ENCODE results near the gene TLCD3B. TPM values are rescaled to one million over a fixed set of nuclear protein-coding genes. Genes with fewer than 3 reads are reported as not detected.

TLCD3B gene
- total RNA-seq, 1 donor from 2014 or later, result not detected

DNA sequence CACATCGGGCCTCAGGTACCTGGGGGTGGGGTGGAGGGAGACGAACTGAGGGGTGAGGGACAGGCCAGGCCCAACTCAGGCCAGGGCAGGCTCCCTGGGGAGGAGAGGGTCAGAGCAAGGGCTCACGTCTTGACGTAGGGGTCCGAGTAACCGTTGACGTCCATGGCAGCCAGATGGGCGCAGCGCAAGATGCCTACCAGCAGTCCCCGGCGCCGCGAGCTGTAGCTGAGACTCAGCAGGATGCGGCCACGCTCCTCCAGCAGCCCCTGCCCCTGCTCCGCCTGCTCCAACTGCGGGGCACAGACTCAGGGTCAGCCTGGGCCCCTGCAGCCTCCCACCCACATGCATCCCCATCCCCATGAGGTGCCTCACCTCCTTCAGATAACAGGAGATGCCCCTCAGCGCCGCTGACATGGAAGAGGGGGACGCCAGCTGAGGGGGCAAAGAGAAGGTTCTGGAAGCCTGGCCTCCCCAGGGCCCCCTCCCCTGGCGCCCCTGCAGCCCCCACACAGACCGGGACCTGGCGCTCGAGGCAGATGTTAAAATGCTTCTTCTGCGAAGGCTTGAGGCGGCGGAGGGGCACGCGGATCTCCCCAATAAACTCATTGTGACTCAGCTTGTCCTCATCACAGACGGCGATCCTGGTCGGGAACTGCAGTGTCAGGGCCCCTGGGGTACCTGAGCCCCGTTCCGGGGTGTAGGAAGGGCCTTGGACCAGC is 24.3 kb downstream of the TLCD3B start:
- no peak for DNase-seq (ENCODE audit: low spot score)

DNA sequence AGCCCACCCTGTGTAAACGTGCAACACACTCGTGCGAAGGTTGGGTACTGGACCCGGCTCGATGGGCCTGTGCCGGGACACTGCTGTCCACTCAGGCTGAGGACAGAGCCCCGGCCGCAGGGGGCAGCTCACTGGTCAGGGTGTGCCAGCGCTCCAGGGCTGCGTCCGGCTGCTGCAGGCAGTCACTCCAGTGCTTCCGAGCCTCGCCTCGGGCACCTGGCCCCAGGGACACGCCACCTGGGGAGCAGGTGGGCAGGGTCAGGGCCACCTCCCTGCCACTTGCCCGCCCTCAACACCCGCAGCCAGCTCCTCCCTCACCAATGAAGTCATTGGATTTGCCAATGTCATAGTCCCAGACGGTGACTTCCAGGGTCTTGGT is 25.0 kb downstream of the TLCD3B start:
- DNase-seq (ENCODE audit: low spot score), result no peak

DNA sequence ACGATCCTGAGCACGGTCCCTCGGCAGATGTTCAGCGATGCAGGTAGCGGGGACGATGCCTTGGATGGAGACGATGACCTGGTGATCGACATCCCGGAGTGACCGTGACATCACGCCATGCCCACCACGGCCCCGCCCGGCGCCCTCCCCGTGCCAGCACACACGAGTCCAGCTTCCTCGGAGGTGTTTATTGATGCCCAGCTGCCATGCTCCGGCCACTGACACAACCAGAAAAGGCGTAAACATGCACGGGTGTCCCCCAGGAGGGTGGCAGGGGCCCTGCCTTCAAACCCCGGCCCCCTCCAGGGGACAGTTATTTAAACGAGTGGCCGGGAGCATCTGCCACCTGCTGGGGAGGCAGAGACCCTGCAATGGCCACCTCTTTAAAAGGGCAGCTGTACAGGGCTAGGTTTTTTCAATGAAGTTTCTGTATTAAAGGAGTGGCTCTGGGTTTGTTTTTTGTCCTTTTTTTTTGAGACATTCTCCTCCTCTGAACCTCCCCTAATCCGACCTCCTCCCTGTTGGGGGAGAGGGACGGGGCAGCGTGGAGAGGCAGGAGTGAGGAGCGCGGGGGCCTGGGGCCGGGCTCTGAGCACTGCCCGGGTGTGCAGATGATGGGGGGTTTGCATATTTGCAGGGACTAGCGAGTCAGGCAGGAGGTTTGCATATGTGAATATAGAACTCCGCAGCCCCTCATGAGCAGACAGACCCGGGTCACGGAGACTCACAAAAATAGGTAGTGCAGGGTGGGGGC is 25.6 kb downstream of the TLCD3B start:
- DNase-seq (ENCODE audit: low spot score), result no peak

DNA sequence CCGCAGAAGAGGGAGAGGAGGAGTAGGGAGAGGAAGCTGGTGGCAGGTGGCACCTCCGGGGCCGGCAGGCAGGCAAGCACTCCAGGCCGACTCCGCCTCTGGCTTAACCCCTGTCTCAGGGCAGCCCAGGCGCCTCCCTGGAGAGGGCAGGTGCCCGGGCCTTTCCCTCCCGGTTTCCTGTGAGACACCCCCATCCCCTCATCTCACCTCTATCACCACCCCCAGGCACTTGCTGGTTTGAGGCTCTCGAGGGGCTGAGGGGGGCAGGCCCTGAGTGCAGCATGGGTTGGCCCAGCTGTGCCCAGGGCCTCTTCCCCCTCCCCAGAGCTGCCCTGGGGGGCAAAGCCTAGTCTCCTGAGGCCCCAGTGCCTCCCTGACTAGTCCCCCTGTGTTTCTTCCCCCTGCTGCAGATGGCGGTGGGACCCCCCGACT is 26.2 kb downstream of the TLCD3B start:
- no peak for DNase-seq (ENCODE audit: low spot score)

DNA sequence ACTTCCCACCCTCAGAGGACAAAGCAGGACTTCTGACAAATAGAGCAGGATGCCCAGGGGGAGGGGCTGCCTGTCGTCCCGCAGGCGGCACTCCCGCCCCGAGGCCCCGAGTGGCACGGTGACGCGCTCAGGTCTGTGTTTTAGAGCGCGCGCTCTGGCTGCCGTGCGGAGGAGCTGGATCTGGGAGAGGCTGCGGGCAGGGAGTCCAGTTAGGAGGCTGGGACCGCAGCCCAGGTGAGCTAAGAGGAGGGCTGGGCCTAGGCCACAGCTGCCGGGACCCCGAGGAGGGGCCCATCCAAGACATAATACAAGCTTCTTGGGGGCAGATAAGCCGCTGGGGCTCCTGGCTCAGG is 26.7 kb downstream of the TLCD3B start:
- DNase-seq (ENCODE audit: low spot score), result no peak

DNA sequence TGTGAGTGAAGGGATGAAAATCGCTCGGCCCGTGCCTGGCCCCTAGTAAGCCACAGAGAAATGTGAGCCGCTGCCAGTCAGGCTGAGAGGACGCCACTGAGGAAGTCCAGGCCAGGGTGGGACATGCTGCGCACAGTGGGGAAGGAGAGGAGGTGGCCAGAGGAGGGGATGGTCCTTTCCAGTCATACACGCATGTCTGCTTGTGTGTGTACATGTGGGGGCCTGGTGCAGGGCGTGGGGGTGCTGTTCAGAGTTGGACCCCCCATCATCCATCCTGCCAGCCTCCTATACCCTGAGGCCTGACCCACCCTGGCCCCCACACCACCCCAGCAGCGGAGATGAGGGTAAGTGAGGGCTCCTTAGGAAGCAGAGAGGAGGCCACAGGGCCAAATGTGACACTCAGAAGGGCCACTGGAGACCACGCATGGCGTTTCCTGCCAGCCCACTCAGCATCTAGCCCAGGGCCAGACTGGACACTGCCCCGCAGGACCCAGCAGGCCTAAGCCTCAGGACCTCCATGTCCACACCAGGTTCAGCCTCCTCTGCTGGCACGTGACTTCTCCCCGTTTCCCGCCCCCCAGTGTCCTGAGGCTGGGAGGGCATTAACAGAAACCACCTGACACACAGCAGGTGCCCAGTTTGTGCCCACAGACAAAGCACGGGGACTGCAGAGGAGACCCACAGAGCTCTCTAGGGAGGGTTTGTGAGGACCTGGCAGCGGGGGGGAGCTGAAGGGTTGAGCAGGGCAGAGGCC is 27.2 kb downstream of the TLCD3B start:
- DNase-seq (ENCODE audit: low spot score), result no peak

DNA sequence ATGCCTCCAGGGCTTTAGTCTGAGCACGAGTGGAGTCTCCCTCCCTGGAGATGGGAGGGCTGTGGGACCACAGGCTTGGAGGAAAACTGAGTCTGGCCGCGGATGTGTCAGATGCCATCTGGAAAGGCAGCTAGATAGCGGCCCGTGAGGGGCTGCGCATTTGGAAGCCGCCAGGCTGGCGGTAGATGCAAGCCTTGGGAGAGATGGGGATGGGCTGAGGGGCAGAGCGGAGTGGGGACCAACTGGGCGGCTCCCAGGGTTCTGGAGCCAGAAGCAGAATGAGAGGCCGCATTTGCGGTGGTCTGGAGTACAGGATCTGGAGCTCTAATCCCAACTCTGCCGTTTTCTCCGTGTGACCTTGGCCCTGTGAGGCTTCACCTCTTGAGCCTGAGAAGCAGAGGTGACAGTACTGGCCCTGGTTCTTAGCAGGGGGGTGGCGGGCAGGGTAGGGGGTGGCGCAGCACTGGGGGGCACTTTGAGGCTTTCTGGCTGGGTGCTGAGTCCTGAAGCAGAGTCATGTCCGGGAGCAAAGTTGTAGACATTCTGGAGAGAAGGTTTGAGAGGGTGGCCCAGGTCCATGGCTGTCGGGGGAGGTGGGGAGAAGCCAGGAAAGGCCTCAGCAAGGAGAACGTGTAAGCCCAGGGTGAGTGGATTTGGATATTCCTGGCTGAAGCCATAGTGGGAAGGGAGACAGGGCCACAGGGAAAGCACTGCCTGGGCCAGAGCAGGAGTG is 28.3 kb downstream of the TLCD3B start:
- DNase-seq (ENCODE audit: low spot score), result no peak

DNA sequence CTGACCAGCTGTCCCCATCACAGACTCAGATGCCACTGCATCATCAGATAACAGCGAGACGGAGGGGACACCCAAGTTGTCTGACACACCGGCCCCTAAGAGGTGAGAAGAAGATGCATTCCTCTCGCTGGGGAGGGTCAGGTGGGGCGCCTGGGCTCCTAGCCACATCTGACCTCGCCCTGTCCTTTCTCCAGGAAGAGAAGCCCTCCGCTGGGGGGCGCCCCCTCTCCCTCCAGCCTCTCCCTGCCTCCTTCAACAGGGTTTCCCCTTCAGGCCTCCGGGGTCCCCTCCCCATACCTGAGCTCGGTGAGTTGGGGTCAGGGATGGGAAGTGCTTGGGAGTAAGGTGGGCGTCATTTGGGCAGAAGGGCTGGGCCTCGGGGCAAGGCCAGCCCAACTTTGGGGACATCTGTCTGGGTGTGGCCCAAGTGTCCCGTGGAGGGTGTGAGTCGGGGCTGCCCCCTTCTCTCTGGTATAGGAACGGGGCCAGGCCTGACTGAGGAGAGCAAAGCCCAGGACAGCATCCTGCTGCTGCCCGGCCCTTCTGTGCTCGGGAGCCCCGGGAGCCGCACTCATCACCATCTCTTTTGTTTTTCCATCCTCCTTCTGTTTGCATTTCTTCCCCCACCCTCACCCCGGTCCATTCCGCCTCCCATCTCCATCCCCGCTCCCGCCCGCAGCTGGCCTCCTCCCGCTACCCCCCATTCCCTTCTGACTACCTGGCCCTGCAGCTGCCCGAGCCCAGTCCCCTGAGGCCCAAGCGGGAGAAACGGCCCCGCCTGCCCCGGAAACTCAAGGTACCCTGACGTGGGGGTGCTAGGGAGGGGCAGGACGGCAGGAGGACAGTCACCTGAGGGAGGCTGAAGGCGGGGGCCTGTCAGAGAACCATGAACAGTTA is 30.1 kb downstream of the TLCD3B start:
- DNase-seq (ENCODE audit: low spot score), result no peak

DNA sequence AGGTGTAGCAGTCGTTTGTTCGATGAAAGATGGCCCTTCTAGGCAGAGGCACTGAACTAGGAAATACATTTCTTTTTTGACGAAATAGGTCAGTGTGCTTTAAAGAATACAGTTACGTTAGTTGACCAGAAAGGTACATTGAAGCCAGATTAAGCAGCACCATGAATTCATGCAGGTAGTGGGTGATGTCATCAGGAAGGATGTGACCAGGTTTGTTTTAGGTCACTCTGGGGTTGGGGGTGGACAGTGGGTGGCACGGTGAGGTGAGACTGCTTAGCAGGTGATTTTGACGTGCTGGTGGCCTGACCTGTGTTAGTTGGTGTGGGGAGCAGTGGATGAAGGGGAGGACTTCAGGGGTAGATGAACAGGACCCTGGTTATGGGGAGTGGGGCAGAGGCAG is 31.5 kb downstream of the TLCD3B start:
- no peak for DNase-seq (ENCODE audit: low spot score)

DNA sequence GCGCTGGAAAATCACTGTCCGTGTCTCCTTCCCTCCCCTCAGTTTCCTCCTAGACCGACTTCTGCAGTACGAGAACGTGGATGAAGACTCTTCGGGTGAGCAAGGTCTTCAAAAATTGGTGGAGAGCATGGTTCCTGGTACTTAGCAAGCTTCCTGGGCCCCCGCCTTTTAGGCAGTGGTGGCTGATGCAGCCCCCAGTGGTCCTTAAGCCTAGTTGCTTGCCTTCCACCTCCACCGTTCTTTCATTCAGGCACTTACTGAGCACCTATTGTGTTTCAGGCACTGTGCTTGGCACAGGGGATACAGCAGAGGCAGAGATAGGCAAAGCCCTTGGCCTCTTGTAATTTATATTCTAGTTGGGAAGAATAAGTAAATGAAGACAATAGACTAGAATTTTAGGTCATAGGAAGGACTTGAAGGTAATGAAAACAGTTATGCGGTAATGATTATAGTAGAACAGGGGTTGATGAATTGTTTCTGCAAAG is 34.3 kb downstream of the TLCD3B start:
- no peak for DNase-seq (ENCODE audit: low spot score)

DNA sequence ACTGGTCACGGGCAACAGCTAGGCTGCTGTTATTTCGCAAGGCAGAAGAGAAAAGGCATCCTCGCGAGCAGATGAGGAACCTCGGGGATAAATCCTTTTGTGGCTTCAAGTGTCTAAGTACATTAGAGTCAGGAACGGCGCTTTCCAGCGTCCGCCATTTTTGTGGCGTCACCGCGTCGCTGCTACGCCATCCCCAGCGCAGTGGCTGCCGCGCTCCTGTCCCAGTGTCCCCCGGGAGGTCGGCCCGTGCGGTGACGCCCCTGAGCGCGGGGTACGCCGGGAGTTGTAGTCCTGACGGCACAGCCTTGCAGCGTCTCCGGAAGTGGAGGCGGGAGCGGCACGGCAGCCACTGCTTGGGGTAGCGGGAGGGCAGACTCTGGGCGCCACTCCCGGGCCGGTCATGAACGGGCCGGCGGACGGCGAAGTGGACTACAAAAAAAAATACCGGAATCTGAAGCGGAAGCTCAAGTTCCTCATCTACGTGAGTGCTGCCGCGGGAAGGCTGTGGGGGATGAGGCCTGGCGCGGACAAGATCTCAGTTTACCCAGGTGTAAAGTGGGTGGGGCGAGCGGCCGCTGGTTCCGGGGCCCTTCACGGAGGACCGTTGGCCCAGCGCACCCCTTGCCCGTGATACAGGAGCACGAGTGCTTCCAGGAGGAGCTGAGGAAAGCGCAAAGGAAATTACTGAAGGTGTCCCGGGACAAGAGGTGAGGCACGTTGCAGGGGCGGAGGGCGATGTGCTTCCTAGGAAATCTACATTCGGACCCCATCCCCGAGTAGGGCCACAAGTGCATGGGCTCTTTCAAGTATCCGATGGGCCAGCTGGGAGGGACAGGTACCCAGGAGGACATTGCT is 34.9 kb downstream of the TLCD3B start, which contains the start of gene INO80E:
INO80E (plus strand) TSS at position 331 of the 855 bp plus-strand sequence; CDS start at position 401, 70 bp downstream.
- peak; percentile 100 for DNase-seq (ENCODE audit: low spot score)

DNA sequence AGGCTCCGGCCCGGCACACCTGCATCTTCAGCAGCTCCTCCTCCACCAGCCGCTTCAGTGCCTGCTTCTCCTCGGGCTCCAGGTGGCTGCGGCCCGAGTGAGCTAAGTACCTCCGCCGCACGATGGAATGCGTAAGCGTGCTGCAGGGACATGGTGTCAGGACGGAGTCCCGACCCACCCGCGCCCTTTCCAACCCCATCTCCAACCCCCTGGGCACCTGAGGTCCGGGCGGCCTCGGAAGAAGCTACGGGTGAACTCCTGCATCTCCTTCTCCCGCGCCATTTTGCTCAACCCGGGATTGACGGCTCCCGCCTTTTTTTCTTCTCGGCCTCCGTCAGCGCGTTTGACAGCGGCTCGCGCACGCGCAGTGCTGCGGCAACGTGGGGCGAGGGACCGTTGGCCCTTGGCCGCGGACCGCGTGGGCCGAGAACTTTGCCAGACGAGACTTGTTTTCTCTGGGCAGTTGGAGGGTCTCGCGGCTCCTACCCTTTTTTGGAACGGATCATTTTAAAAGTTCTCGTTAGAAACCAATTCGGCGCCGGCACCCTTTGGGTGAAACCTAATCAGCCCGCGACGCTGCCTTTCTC is 35.7 kb downstream of the TLCD3B start, which contains the start of gene HIRIP3:
HIRIP3 (minus strand) TSS at position 294 of the 587 bp plus-strand sequence; CDS start at position 282, 12 bp downstream.
- peak; percentile 96 for DNase-seq (ENCODE audit: low spot score)

DNA sequence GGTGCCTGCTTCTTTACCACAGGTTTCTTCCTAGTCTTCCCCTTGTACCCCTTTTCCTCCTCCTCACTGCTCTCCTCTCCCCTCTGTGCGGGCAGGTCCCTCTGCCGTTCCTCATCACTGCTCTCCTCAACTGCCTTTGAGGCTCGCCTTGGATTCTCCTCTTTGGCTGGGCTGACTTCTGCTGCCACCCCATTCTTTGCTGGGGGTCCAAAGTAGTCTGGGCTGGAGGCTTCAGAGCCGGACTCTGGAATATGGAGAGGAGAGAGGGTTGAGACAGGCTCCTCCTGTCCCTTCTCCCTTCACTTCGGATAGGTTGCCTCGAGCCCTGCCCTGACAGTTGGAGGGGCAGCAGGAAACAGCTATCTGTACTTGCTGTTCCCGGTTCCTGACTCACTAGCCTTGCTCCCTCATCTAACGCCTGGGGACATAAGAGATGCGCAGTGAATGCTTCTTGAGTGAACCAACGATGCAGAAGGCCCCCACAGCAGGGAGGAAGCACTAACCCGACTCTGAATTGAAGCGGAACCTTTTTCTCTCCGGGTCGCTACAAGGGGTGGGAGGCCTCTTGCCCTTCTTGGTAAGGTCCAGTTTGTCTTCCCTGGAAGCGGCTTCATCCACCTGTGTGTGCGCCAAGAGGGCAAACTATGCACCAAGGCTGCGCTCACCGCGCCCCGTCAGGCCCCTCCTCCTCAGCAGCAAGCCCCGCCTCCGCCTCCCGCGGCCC is 36.3 kb downstream of the TLCD3B start:
- no peak for DNase-seq (ENCODE audit: low spot score)

DNA sequence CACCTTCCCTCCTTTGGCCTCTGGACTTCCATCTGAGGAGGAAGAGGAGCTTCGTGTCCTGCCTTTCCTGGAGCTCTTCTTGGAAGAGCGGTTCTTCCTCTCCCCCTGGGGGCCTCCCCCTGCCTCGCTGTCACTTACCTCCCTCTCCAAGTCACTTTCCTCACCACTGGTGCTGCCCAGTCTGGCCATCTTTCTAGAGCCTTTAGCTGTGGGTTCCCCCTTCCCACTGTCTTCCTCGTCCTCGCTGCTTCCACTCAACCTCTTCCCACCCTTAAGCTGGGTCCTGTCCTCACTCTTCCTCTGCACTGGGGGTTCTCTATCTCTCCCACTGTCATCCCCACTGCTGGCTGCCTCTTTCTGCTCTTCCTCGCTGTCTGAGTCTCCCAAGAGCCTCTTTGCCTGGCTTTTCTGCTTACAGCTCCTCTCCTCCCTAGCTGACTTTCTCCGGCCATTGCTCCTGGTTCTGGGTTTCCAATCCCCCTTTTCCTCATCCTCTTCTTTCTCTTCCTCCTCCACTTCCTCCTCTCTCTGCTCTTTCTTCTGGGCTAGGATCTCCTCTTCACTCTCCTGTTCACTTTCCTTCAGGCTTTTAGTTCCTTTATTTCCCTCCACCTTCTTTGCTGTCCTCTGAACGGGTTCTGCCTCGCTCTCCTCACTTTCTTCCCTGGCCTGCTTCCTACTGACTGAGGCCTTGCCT is 37.0 kb downstream of the TLCD3B start:
- DNase-seq (ENCODE audit: low spot score), result no peak

DNA sequence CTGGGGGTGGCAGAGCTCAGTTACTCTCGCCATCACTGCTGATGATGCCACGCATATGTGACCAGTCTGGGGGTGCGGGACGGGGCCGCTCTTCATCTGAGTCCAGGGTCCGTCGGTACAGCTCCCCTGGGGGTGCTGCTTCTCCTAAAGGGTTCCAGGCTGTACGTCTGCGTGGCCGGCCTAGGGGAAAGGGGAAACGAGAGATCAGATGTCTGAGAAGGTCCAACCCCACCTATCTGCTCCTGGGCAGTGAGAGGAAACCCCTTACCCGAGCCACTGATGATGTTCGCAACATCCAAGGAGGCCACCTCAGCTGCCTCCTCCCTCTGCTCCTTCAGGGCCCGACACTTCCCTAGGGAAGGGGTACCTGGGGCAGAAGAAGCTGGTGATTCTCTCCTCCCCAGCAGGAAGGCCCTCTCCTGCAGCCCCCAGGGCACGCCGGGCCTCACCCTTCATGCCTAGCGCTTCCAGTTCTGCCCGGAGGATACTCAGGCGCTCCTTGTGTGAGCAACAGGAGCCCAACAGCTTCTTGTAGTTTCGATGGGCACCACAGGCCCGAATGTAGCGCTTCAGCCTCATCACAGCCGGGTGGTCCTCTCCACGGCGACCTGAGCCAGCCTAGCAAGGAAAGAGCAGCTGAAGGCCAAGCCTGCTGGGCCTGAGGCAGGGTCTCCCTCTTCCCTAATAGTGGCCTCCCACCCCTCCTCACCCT is 37.7 kb downstream of the TLCD3B start:
- no peak for DNase-seq (ENCODE audit: low spot score)

DNA sequence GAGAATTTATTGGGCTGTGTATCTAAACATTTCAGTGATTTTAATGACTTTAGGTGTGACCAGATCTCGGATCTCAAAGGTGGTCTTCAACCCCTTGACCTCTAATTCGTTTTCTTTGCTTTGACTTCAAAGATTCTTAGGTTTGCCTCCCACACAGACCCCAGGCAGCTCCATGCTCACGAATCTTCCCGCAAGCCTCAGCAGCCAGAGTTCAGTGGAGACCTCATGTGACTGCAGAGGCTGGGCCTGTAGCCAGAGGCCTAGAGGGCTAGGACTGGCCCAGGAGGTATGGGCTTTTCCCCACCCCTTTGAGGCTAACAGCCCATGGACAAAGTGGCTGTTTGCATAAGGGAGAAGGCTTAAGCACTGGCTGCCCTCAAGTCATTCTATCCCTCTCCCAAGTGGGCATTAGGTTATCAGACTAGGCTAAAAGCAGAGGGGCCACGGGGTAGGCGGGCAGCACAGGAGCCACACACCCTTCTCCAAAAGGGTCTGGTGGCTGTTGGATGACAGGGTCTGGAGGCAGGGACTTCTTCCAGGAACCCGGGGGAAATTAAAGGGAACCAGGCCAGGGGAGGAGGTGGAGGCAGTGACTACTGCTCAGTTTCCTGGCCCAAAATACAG is 38.6 kb downstream of the TLCD3B start:
- DNase-seq (ENCODE audit: low spot score), result no peak
